ENCODE data around the gene LPCAT2.

Gene LPCAT2

DNA sequence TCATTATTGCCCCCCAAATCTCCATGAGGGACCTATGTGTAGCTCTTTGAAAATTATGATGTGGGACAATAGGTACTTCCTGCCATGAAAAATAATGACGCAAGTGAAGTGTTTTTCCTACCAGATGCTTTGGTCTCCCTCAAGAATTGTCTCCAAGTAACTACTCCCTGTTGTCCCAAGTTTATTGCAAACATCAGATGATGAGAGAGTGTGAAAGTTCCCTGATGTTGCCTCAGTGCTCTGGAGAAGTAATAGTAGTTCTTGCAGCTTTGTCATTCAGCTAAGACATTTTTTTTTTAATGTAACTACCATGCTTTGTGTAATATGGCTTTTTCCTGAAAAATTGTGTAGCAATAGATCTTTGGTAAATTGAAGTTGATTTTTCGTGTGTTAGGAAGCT is 20.1 kb downstream of the LPCAT2 start:
- Histone ChIP-seq H3K27ac (ENCODE audit: low read depth, low read length) (no peak overlapping the region), H3K79me2 (ENCODE audit: control insufficient read depth, insufficient read depth, low read length, unreplicated experiment) (no peaks in the 10 kb centered on the region), H3K36me3 (ENCODE audit: insufficient read depth, low read length) (no peaks in the 10 kb centered on the region), H3K4me1 (ENCODE audit: control insufficient read depth, insufficient read depth, low read length, unreplicated experiment) (no peaks in the 10 kb centered on the region), H2AFZ (ENCODE audit: low read length, unreplicated experiment) (no peak overlapping the region), H3K4me3 (ENCODE audit: low read depth, low read length) (no peak overlapping the region), H3K27me3 (ENCODE audit: insufficient read depth, low read length) (no peaks in the 10 kb centered on the region)

GRCh38 chr16:55530316-55530856 is 21.5 kb downstream of the LPCAT2 start:
- H3K79me2 ChIP-seq (ENCODE audit: control insufficient read depth, insufficient read depth, low read length, unreplicated experiment), result no peaks in the 10 kb centered on the region
- H2AFZ ChIP-seq (ENCODE audit: low read length, unreplicated experiment), result no peak overlapping the region
- H3K4me3 ChIP-seq (ENCODE audit: low read depth, low read length), result no peak overlapping the region
- no peak overlapping the region for H3K27ac ChIP-seq (ENCODE audit: low read depth, low read length)
- H3K36me3 ChIP-seq (ENCODE audit: insufficient read depth, low read length), result no peaks in the 10 kb centered on the region
- no peaks in the 10 kb centered on the region for H3K4me1 ChIP-seq (ENCODE audit: control insufficient read depth, insufficient read depth, low read length, unreplicated experiment)
- H3K27me3 ChIP-seq (ENCODE audit: insufficient read depth, low read length), result no peaks in the 10 kb centered on the region

GRCh38 chr16:55532227-55532626 is 23.4 kb downstream of the LPCAT2 start:
- H3K36me3 ChIP-seq (ENCODE audit: insufficient read depth, low read length), result no peaks in the 10 kb centered on the region
- no peak overlapping the region for H3K27ac ChIP-seq (ENCODE audit: low read depth, low read length)
- no peaks in the 10 kb centered on the region for H3K27me3 ChIP-seq (ENCODE audit: insufficient read depth, low read length)
- no peak overlapping the region for H2AFZ ChIP-seq (ENCODE audit: low read length, unreplicated experiment)
- H3K4me1 ChIP-seq (ENCODE audit: control insufficient read depth, insufficient read depth, low read length, unreplicated experiment), result no peaks in the 10 kb centered on the region
- no peaks in the 10 kb centered on the region for H3K79me2 ChIP-seq (ENCODE audit: control insufficient read depth, insufficient read depth, low read length, unreplicated experiment)
- H3K4me3 ChIP-seq (ENCODE audit: low read depth, low read length), result no peak overlapping the region

DNA sequence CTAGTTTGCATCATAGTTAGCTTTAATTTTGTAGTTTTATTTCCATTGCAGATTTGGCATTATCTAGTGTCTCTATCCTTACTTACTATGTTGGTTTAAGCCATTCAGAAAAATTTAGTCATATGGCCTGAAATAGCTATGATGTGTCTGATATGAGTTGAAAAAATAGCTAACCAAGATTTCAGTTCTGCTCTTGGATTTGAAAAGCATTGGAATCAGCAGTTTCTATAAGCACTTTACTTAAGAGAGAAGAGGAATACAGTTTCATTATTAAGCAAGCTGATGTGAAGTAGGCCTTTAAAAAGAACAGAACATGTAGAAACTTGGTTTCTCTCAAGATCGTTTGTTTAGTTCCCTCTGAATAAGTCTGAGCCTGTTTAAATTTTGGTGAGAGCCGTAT is 25.9 kb downstream of the LPCAT2 start:
- Histone ChIP-seq H2AFZ (ENCODE audit: low read length, unreplicated experiment) (no peak overlapping the region), H3K27ac (ENCODE audit: low read depth, low read length) (no peak overlapping the region), H3K27me3 (ENCODE audit: insufficient read depth, low read length) (no peaks in the 10 kb centered on the region), H3K4me3 (ENCODE audit: low read depth, low read length) (no peak overlapping the region), H3K79me2 (ENCODE audit: control insufficient read depth, insufficient read depth, low read length, unreplicated experiment) (no peaks in the 10 kb centered on the region), H3K36me3 (ENCODE audit: insufficient read depth, low read length) (no peaks in the 10 kb centered on the region), H3K4me1 (ENCODE audit: control insufficient read depth, insufficient read depth, low read length, unreplicated experiment) (no peaks in the 10 kb centered on the region)

GRCh38 chr16:55539049-55539448 is 30.2 kb downstream of the LPCAT2 start:
- H3K27me3 ChIP-seq (ENCODE audit: insufficient read depth, low read length), result no peaks in the 10 kb centered on the region
- H3K4me1 ChIP-seq (ENCODE audit: control insufficient read depth, insufficient read depth, low read length, unreplicated experiment), result peaks cover 13% of the 10 kb centered on the region
- no peak overlapping the region for H3K4me3 ChIP-seq (ENCODE audit: low read depth, low read length)
- H2AFZ ChIP-seq (ENCODE audit: low read length, unreplicated experiment), result no peak overlapping the region
- H3K27ac ChIP-seq (ENCODE audit: low read depth, low read length), result no peak overlapping the region
- H3K79me2 ChIP-seq (ENCODE audit: control insufficient read depth, insufficient read depth, low read length, unreplicated experiment), result no peaks in the 10 kb centered on the region
- H3K36me3 ChIP-seq (ENCODE audit: insufficient read depth, low read length), result no peaks in the 10 kb centered on the region

GRCh38 chr16:55539488-55539887 is 30.6 kb downstream of the LPCAT2 start:
- Histone ChIP-seq H2AFZ (ENCODE audit: low read length, unreplicated experiment) (no peak overlapping the region), H3K4me1 (ENCODE audit: control insufficient read depth, insufficient read depth, low read length, unreplicated experiment) (peaks cover 13% of the 10 kb centered on the region)

DNA sequence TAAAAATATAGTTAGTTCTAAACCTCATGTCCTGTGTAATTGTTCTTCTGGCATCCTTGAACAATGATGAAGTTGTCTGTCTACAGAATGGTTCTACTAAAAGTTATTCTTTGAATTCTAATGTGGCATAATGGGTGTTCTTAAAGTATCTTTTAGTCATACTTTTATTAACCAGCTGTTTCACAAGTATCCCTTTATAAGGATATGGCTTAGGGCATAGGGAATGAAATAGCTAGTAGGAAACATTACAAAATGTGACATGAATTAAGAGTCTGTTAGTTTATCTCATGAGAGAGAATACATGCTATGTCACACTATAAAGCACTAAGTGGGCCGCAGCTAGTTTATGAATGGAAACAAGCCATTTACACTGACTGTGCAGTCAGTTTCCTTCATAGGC is 31.3 kb downstream of the LPCAT2 start:
- Histone ChIP-seq H3K27ac (ENCODE audit: low read depth, low read length) (no peak overlapping the region), H3K4me1 (ENCODE audit: control insufficient read depth, insufficient read depth, low read length, unreplicated experiment) (peaks cover 13% of the 10 kb centered on the region), H3K36me3 (ENCODE audit: insufficient read depth, low read length) (no peaks in the 10 kb centered on the region), H3K27me3 (ENCODE audit: insufficient read depth, low read length) (no peaks in the 10 kb centered on the region), H2AFZ (ENCODE audit: low read length, unreplicated experiment) (no peak overlapping the region), H3K4me3 (ENCODE audit: low read depth, low read length) (no peak overlapping the region), H3K79me2 (ENCODE audit: control insufficient read depth, insufficient read depth, low read length, unreplicated experiment) (no peaks in the 10 kb centered on the region)

More at GRCh38 chr16:55539488-55539887, 30.6 kb downstream of the LPCAT2 start:
- H3K36me3 ChIP-seq (ENCODE audit: insufficient read depth, low read length), result no peaks in the 10 kb centered on the region
- H3K27ac ChIP-seq (ENCODE audit: low read depth, low read length), result no peak overlapping the region
- no peak overlapping the region for H3K4me3 ChIP-seq (ENCODE audit: low read depth, low read length)
- H3K27me3 ChIP-seq (ENCODE audit: insufficient read depth, low read length), result no peaks in the 10 kb centered on the region
- no peaks in the 10 kb centered on the region for H3K79me2 ChIP-seq (ENCODE audit: control insufficient read depth, insufficient read depth, low read length, unreplicated experiment)

- peaks cover 13% of the 10 kb centered on the region for H3K4me1 ChIP-seq (ENCODE audit: control insufficient read depth, insufficient read depth, low read length, unreplicated experiment)
- no peak overlapping the region for H3K27ac ChIP-seq (ENCODE audit: low read depth, low read length)
- no peaks in the 10 kb centered on the region for H3K36me3 ChIP-seq (ENCODE audit: insufficient read depth, low read length)
- no peak overlapping the region for H3K4me3 ChIP-seq (ENCODE audit: low read depth, low read length)
- no peaks in the 10 kb centered on the region for H3K27me3 ChIP-seq (ENCODE audit: insufficient read depth, low read length)
- H2AFZ ChIP-seq (ENCODE audit: low read length, unreplicated experiment), result no peak overlapping the region
- no peaks in the 10 kb centered on the region for H3K79me2 ChIP-seq (ENCODE audit: control insufficient read depth, insufficient read depth, low read length, unreplicated experiment)
Observed at GRCh38 chr16:55542459-55543082, 33.7 kb downstream of the LPCAT2 start.

GRCh38 chr16:55543472-55543871 is 34.6 kb downstream of the LPCAT2 start:
- H2AFZ ChIP-seq (ENCODE audit: low read length, unreplicated experiment), result no peak overlapping the region
- no peaks in the 10 kb centered on the region for H3K79me2 ChIP-seq (ENCODE audit: control insufficient read depth, insufficient read depth, low read length, unreplicated experiment)
- no peak overlapping the region for H3K27ac ChIP-seq (ENCODE audit: low read depth, low read length)
- H3K27me3 ChIP-seq (ENCODE audit: insufficient read depth, low read length), result no peaks in the 10 kb centered on the region
- no peak overlapping the region for H3K4me3 ChIP-seq (ENCODE audit: low read depth, low read length)
- peaks cover 13% of the 10 kb centered on the region for H3K4me1 ChIP-seq (ENCODE audit: control insufficient read depth, insufficient read depth, low read length, unreplicated experiment)
- H3K36me3 ChIP-seq (ENCODE audit: insufficient read depth, low read length), result no peaks in the 10 kb centered on the region

DNA sequence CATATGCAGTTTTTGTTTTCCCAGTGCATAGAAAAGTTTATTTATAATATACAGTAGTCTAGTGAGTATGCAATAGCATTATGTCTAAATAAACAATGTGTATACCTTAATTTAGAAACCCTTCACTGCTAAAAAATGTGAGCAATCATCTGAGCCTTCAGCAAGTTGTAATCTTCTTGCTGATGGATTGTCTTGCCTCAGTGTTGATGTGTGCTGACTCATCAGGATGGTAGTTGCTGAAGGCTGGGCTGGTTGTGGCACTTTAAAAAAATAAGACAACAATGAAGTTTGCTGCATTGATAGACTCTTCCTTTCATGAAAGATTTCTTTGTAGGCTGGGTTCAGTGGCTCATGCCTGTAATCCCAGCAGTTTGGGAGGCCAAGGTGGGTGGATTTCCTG is 43.7 kb downstream of the LPCAT2 start:
- no peak overlapping the region for H2AFZ ChIP-seq (ENCODE audit: low read length, unreplicated experiment)
- H3K4me1 ChIP-seq (ENCODE audit: control insufficient read depth, insufficient read depth, low read length, unreplicated experiment), result peaks cover 9% of the 10 kb centered on the region
- no peaks in the 10 kb centered on the region for H3K27me3 ChIP-seq (ENCODE audit: insufficient read depth, low read length)
- H3K27ac ChIP-seq (ENCODE audit: low read depth, low read length), result 0 out of 2 replicates have a peak overlapping the region, but pooled peaks have one; percentile 7
- H3K79me2 ChIP-seq (ENCODE audit: control insufficient read depth, insufficient read depth, low read length, unreplicated experiment), result no peaks in the 10 kb centered on the region
- H3K4me3 ChIP-seq (ENCODE audit: low read depth, low read length), result no peak overlapping the region
- H3K36me3 ChIP-seq (ENCODE audit: insufficient read depth, low read length), result 0 out of 2 replicates have a peak, but pooled peaks cover 3% of the 10 kb centered on the region

GRCh38 chr16:55555436-55555835 is 46.6 kb downstream of the LPCAT2 start:
- H3K27ac ChIP-seq (ENCODE audit: low read depth, low read length), result no peak overlapping the region
- no peaks in the 10 kb centered on the region for H3K27me3 ChIP-seq (ENCODE audit: insufficient read depth, low read length)
- no peak overlapping the region for H2AFZ ChIP-seq (ENCODE audit: low read length, unreplicated experiment)
- H3K36me3 ChIP-seq (ENCODE audit: insufficient read depth, low read length), result 0 out of 2 replicates have a peak, but pooled peaks cover 3% of the 10 kb centered on the region
- peaks cover 23% of the 10 kb centered on the region for H3K4me1 ChIP-seq (ENCODE audit: control insufficient read depth, insufficient read depth, low read length, unreplicated experiment)
- H3K79me2 ChIP-seq (ENCODE audit: control insufficient read depth, insufficient read depth, low read length, unreplicated experiment), result no peaks in the 10 kb centered on the region
- H3K4me3 ChIP-seq (ENCODE audit: low read depth, low read length), result no peak overlapping the region

Measured in ACC112 (cell line).